Neutrophil (primary cell): ENCODE data around the gene TRIM44.

ENCODE experiments used
- H3K27ac ChIP-seq: fragments of 200-600 bp; sonication (generic); 2 replicates; pipeline ENCODE4 v1.5.1; 2016; ENCODE audit warnings: mild to moderate bottlenecking, moderate library complexity
- H3K27me3 ChIP-seq: fragments of 200-600 bp; sonication (generic); 2 replicates; pipeline ENCODE4 v1.6.0; 2016; ENCODE audit warnings: mild to moderate bottlenecking
- H3K36me3 ChIP-seq: fragments of 200-600 bp; sonication (generic); 2 replicates; pipeline ENCODE4 v1.5.1; 2017
- H3K4me1 ChIP-seq, 2 experiments: fragments of 200-600 bp in 1 of 2; sonication (generic) in 1 of 2; 1 replicate in 1 of 2; 2 replicates in 1 of 2; pipeline versions ENCODE4 v1.5.1 to v1.6.1; 2013 to 2016; ENCODE audit warnings: low read depth in 1 of 2, low read length in 1 of 2, mild to moderate bottlenecking in 1 of 2, moderate library complexity in 1 of 2; ENCODE audit not compliant: control insufficient read depth in 1 of 2, insufficient read depth in 1 of 2
- H3K4me3 ChIP-seq, 2 experiments: fragments of 200-600 bp in 1 of 2; sonication (generic) in 1 of 2; 1 replicate in 1 of 2; 2 replicates in 1 of 2; pipeline ENCODE4 v1.5.1; 2013 to 2016; ENCODE audit warnings: low read depth in 1 of 2, low read length in 1 of 2, mild to moderate bottlenecking in 1 of 2, moderate library complexity in 1 of 2
- H3K9me3 ChIP-seq: fragments of 200-600 bp; sonication (generic); 2 replicates; pipeline ENCODE4 v1.5.1; 2016
- TF ChIP-seq, protein P1 (sequence below): fragments of 200-600 bp; sonication (generic); IDR thresholded peaks from 2 replicates; pipeline ENCODE4 v1.5.1; 2016; ENCODE audit warnings: antibody characterized with exemption

TRIM44 gene

DNA sequence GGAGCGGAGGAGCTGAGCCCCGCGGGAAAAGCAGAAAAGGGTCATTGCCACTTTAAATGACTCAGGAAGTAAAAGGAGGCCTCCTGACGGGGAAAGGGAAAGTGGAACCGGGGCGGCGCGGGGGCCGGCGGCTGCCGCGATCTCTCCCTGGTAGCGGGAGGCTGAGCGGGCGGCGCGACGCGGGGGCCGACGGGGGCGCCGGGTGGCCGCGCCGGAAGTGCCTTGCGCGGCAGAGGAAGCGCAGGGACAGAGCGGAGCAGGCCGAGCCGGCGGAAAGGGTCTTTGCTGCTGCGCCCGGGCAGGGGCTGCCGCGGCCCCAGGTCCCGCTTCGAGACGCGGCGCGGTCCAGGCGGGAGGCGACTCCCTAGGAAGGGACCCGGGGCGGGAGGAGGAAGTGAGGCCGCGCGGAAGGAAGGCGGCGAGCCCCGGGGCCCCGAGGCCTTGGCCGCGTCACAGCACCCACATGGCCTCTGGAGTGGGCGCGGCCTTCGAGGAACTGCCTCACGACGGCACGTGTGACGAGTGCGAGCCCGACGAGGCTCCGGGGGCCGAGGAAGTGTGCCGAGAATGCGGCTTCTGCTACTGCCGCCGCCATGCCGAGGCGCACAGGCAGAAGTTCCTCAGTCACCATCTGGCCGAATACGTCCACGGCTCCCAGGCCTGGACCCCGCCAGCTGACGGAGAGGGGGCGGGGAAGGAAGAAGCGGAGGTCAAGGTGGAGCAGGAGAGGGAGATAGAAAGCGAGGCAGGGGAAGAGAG, at the start of gene TRIM44:
TRIM44 (plus strand) TSS at position 127 of the 759 bp plus-strand sequence; CDS start at position 464, 337 bp downstream.
- TF ChIP-seq, protein P1, sequence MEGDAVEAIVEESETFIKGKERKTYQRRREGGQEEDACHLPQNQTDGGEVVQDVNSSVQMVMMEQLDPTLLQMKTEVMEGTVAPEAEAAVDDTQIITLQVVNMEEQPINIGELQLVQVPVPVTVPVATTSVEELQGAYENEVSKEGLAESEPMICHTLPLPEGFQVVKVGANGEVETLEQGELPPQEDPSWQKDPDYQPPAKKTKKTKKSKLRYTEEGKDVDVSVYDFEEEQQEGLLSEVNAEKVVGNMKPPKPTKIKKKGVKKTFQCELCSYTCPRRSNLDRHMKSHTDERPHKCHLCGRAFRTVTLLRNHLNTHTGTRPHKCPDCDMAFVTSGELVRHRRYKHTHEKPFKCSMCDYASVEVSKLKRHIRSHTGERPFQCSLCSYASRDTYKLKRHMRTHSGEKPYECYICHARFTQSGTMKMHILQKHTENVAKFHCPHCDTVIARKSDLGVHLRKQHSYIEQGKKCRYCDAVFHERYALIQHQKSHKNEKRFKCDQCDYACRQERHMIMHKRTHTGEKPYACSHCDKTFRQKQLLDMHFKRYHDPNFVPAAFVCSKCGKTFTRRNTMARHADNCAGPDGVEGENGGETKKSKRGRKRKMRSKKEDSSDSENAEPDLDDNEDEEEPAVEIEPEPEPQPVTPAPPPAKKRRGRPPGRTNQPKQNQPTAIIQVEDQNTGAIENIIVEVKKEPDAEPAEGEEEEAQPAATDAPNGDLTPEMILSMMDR: no peak
- H3K36me3 ChIP-seq: no peaks in the 10 kb centered on the region
- H3K4me3 ChIP-seq: peak within 1 kb of the TSS; percentile 64 to 72
- H3K9me3 ChIP-seq: no peaks in the 10 kb centered on the region
- peak within 1 kb of the TSS; percentile 68 for H3K27ac ChIP-seq
- peaks cover 53% of the 10 kb centered on the region for H3K27me3 ChIP-seq
- H3K4me1 ChIP-seq: peaks cover 16 to 23% of the 10 kb centered on the region in 2 experiments

DNA sequence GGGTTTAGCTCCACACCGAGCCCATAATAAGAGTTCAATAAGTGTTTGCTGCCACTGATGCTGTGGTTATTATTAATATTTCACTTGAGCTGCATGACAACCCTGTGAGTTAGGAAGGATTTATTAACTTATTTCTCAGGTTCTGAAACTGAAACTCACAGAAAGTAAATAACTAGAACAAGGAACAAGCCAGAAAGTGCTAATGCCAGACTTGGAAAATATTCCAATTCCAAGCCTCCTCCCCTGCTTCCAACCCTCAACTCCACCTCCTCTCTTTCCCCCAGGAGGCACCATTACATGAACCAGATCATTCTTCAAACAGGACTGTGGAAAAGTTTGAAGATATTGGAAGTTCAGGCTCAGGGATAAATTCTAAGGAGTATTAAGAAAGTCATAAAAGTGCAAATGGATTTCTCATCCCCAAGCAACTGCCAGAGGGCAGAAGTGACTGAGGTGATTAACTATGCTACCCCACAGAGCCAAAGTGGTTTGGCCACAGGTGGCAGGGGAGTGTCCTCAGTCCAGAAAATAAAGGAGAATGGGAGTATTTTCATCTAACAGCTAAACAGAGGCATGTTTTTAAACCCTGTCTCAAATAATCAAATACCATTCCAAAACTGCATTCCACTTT, 47.5 kb upstream of the TRIM44 start:
- H3K27ac ChIP-seq: no peak overlapping the region
- H3K27me3 ChIP-seq: peaks cover 97% of the 10 kb centered on the region
- TF ChIP-seq, protein P1: no peak
- H3K36me3 ChIP-seq: no peaks in the 10 kb centered on the region
- H3K4me3 ChIP-seq: no peak overlapping the region
- H3K4me1 ChIP-seq: peaks cover 0 to 21% of the 10 kb centered on the region in 2 experiments
- no peaks in the 10 kb centered on the region for H3K9me3 ChIP-seq

- Histone ChIP-seq H3K27me3 (peaks cover 99% of the 10 kb centered on the region), H3K4me1 (peaks cover 0 to 21% of the 10 kb centered on the region in 2 experiments), H3K9me3 (no peaks in the 10 kb centered on the region), H3K4me3 (no peak overlapping the region), H3K27ac (no peak overlapping the region), H3K36me3 (no peaks in the 10 kb centered on the region)
- TF ChIP-seq, protein P1: peak; percentile 58
These were observed 46.4 kb upstream of the TRIM44 start for GRCh38 chr11:35615921-35616900.

DNA sequence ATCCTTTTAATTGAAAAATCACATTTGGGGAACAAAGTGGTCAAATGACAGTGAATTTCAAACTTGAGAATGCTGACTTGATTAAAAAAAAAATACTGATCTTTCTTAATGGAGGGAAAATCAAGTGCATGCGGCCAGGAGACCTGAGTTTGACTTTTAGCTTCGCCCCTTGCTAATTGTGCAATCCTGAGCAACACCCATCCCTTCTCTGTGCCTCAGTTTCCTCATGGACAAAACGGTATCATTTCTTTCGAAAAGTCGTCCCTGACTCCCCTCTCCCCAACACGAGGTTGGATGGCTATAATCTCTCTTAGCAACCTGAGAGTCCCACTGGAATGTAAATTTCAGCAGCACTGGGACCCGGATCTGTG, 45.3 kb upstream of the TRIM44 start:
- H3K27ac ChIP-seq: no peak overlapping the region
- TF ChIP-seq, protein P1: no peak
- no peaks in the 10 kb centered on the region for H3K36me3 ChIP-seq
- H3K27me3 ChIP-seq: peaks cover 100% of the 10 kb centered on the region
- no peaks in the 10 kb centered on the region for H3K9me3 ChIP-seq
- H3K4me3 ChIP-seq: no peak overlapping the region
- peaks cover 0 to 21% of the 10 kb centered on the region in 2 experiments for H3K4me1 ChIP-seq
